Naive thymus-derived CD4-positive, alpha-beta T cell (primary cell): Measurements from ENCODE around the gene MTG2. TPM values are rescaled to one million over a fixed set of nuclear protein-coding genes. Genes with fewer than 3 reads are reported as not detected.
A peak's percentile ranks its signal among the peaks of the same experiment; 100 is the strongest.

Source experiments
- ATAC-seq: fragments of 150-1000 bp; cut with Tn5 transposase; 2 replicates; pipeline ENCODE4 v1.10.0; 2021; ENCODE audit warnings: mild to moderate bottlenecking, moderate library complexity
- CTCF ChIA-PET: fragments of 350-600 bp; sonication (Branson Sonifier 250); formaldehyde crosslinking; loops from one replicate; lab custom pipeline; 2021; ENCODE audit warnings: antibody characterized with exemption; lab: Charles Lee
- POLR2A ChIA-PET: fragments of 350-600 bp; sonication (Branson Sonifier 250); formaldehyde crosslinking; loops from one replicate; lab custom pipeline; 2021; ENCODE audit warnings: antibody characterized with exemption, inconsistent platforms; lab: Charles Lee
- DNase-seq, 9 donors: peaks; one replicate each; pipeline versions ENCODE4 v3.0.0 to v3.0.0-alpha.2; 2020 to 2022; ENCODE audit warnings: mixed read lengths in 1 of 9
- H3K27ac ChIP-seq: one replicate; pipeline ENCODE4 v1.7.0; 2013; ENCODE audit warnings: mild to moderate bottlenecking, low read depth, low read length, moderate library complexity
- H3K27me3 ChIP-seq, 2 donors: one replicate each; pipeline ENCODE4 v1.7.0; 2013; ENCODE audit warnings: low read length in 2 of 2, mild to moderate bottlenecking in 2 of 2, moderate library complexity in 2 of 2; ENCODE audit not compliant: control insufficient read depth in 2 of 2, insufficient read depth in 2 of 2
- H3K36me3 ChIP-seq, 3 experiments: 1 replicate in 2 of 3; 2 replicates in 1 of 3; pipeline ENCODE4 v1.7.0; 2013; ENCODE audit warnings: low read length in 3 of 3, mild to moderate bottlenecking in 3 of 3, moderate library complexity in 1 of 3; ENCODE audit not compliant: insufficient read depth in 3 of 3, control insufficient read depth in 2 of 3
- H3K4me1 ChIP-seq, 2 donors: one replicate each; pipeline ENCODE4 v1.7.0; 2013; ENCODE audit warnings: low read length in 2 of 2, mild to moderate bottlenecking in 2 of 2, moderate library complexity in 1 of 2; ENCODE audit not compliant: control insufficient read depth in 2 of 2, insufficient read depth in 2 of 2
- H3K4me3 ChIP-seq: 2 replicates; pipeline ENCODE4 v1.7.0; 2013; ENCODE audit warnings: mild to moderate bottlenecking, low read length
- H3K9me3 ChIP-seq, 3 experiments: 1 replicate in 2 of 3; 2 replicates in 1 of 3; pipeline ENCODE4 v1.7.0; 2013; ENCODE audit warnings: low read length in 3 of 3; ENCODE audit not compliant: control insufficient read depth in 2 of 3
- H3K27ac Mint-ChIP-seq, 9 donors: one replicate each; pipeline ENCODE4 v1.8.0; 2020 to 2022; ENCODE audit warnings: mixed read lengths in 9 of 9, mild to moderate bottlenecking in 8 of 9, moderate library complexity in 5 of 9, inconsistent platforms in 2 of 9
- H3K27me3 Mint-ChIP-seq, 5 donors: one replicate each; pipeline ENCODE4 v1.8.0; 2021 to 2022; ENCODE audit warnings: mixed read lengths in 5 of 5, mild to moderate bottlenecking in 1 of 5
- H3K36me3 Mint-ChIP-seq, 5 donors: one replicate each; pipeline ENCODE4 v1.8.0; 2020 to 2022; ENCODE audit warnings: mixed read lengths in 5 of 5, mild to moderate bottlenecking in 3 of 5, inconsistent platforms in 1 of 5
- H3K4me1 Mint-ChIP-seq, 7 donors: one replicate each; pipeline ENCODE4 v1.8.0; 2020 to 2022; ENCODE audit warnings: mixed read lengths in 7 of 7, mild to moderate bottlenecking in 3 of 7, inconsistent platforms in 1 of 7
- H3K4me3 Mint-ChIP-seq, 10 donors: one replicate each; pipeline ENCODE4 v1.8.0; 2020 to 2022; ENCODE audit warnings: mild to moderate bottlenecking in 10 of 10, mixed read lengths in 10 of 10, moderate library complexity in 6 of 10, inconsistent platforms in 2 of 10
- H3K9me3 Mint-ChIP-seq, 11 donors: one replicate each; pipeline ENCODE4 v1.8.0; 2020 to 2022; ENCODE audit warnings: mixed read lengths in 11 of 11, mild to moderate bottlenecking in 4 of 11, inconsistent platforms in 1 of 11, moderate library complexity in 1 of 11
- intact Hi-C, 2 donors: fragments of 100-400 bp; cut with micrococcal nuclease; formaldehyde crosslinking; loops; one replicate each; pipeline ENCODE4 v1.15.1; 2023
- polyA plus RNA-seq, 2 donors: library from polyadenylated mRNA; unstranded; fragments of 300-500 nt; fragmentation: Illumina TruSeq; gene quantifications; one replicate each; pipeline ENCODE4 v1.2.3, GENCODE V29; 2021
- total RNA-seq, 6 experiments: library from RNA in 5 of 6; stranded (reverse) in 5 of 6; gene quantifications; 1 replicate in 5 of 6; 2 replicates in 1 of 6; pipeline ENCODE4 v1.2.3 and lab custom pipeline; 2021 to 2026

Gene MTG2, protein sequence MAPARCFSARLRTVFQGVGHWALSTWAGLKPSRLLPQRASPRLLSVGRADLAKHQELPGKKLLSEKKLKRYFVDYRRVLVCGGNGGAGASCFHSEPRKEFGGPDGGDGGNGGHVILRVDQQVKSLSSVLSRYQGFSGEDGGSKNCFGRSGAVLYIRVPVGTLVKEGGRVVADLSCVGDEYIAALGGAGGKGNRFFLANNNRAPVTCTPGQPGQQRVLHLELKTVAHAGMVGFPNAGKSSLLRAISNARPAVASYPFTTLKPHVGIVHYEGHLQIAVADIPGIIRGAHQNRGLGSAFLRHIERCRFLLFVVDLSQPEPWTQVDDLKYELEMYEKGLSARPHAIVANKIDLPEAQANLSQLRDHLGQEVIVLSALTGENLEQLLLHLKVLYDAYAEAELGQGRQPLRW
- total RNA-seq (10 to 100 TPM; 20.4 to 51.5 (median 41.8) TPM), polyA plus RNA-seq (10 to 100 TPM; 18.2 to 31.8 TPM), total RNA-seq (lab: John Stamatoyannopoulos, UW) (20.7 reads per million, percentile 51 among the genes with 10 or more reads in this experiment)

DNA sequence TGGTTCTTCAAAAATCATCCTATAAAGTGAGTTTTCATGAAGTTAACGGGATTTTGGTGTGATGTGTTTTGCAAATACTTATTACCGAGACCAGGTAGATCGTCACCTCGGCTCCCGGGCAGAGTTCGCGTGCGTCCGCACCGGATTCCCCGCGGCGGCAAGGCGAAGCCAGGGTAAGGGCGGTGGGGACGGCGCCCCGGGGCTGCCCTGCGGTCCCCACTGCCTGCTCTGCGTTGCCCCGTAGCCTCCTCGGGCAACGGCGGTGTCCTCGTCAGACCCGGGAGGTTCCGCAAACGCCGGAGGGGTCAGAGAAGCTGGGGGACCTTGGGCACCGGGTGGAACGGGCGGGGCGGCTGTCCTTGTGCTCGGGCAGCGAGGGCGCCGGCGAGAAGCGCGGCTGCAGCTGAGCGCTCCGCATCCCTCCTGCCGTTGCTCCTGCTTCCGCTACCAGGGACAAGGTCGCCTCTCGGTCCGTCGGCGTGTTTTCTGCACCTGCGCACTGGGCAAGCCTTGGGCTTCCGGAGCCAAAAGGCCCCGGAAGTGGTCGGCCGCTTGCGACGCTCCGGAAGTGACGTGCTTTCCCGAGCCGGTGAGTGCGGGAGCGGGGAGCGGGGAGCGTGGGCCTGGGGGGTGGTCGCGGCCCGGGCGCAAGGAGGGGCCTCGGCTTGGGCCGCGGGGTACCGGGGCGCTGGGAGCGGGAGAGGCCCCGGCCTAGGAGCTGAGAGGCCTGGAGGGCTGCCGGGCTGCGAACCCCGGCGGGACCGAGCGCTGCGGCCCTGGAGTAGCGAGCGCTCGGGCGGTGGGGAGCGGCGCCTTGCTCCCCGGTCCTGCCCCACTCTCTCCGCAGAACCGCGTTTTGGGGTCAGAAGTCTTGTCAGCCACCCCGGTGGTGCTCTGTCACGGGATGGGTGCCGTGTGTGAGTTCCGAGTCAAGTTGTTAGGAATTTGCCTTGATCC is at the start of gene MTG2:
Gene MTG2, plus strand, starts transcription at position 560 of the 957 bp plus-strand sequence. CDS start 10,393 bp downstream, outside the sequence.
- H3K36me3 ChIP-seq = peaks cover 0 to 8% (median 0%) of the 10 kb centered on the region in 3 experiments
- H3K27me3 ChIP-seq = no peaks in the 10 kb centered on the region
- Mint-ChIP-seq H3K27ac (peak within 1 kb of the TSS; percentile 90 to 97 (median 95)), H3K4me1 (peaks cover 15 to 54% (median 41%) of the 10 kb centered on the region in 7 donors), H3K36me3 (peaks cover 0 to 7% (median 0%) of the 10 kb centered on the region in 5 donors), H3K9me3 (no peaks in the 10 kb centered on the region), H3K27me3 (no peaks in the 10 kb centered on the region), H3K4me3 (peak within 1 kb of the TSS; percentile 84 to 95 (median 90))
- intact Hi-C loops = loop anchor here (1.0 to 2.0 kb wide), 10 partner anchors 38 to 225 kb away; partner anchors contain the start of genes ADRM1 (in 2 of the 2), LSM14B (in 2 of the 2), OSBPL2 (in 2 of the 2) and CABLES2 (in 1 of the 2)
- POLR2A ChIA-PET = interaction anchor here (0.8 to 1.7 kb wide), 6 partner anchors 39 to 152 kb away, joined by 3 to 7 read pairs (median 4); partner anchors contain the start of genes LSM14B, PSMA7 and SS18L1
- no peaks in the 10 kb centered on the region for H3K9me3 ChIP-seq
- H3K4me3 ChIP-seq = peak within 1 kb of the TSS; percentile 87
- H3K4me1 ChIP-seq = peaks cover 9 to 16% of the 10 kb centered on the region in 2 donors
- peak within 1 kb of the TSS; percentile 92 for H3K27ac ChIP-seq
- DNase-seq (peak; percentile 81 to 94 (median 93)), ATAC-seq (peak; percentile 95)
- CTCF ChIA-PET = no interaction called here

DNA sequence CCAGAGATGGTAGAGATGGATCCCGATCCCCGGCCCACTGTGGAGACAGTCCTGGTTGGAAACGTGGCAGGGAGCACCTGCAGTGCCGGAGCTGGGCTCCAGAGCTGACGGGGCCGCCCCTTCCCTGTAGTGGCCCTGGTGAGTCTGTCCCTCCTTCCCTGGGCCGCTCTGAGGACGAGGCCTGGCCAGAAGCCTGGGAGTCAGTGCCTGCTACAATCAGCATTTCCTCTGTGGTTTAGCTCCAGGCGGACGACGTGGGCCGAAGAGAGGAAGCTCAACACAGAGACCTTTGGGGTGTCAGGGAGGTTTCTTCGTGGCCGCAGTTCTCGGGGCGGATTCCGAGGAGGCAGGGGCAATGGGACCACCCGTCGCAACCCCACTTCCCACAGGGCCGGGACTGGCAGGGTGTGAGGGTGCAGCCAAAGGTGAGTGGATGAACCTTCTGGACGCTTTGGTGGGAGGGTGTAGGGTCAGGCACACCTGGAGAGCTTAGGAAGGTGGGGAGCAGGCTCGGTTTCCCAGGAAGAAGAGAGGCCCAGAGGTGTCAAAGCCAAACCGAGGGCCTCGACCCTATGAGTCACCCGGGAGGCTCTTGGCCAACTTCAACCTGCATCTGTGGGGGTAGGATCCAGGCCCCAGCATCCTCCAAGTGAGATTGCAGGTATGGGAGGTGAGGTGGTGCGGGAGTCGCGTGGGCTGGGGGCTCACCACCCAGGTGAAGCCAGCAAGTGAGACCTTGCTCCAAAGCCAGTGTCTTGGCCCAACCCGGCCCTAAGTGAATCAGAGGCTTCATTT is 49.6 kb upstream of the MTG2 start:
- DNase-seq = no peak
- intact Hi-C loops = no loop called here

DNA sequence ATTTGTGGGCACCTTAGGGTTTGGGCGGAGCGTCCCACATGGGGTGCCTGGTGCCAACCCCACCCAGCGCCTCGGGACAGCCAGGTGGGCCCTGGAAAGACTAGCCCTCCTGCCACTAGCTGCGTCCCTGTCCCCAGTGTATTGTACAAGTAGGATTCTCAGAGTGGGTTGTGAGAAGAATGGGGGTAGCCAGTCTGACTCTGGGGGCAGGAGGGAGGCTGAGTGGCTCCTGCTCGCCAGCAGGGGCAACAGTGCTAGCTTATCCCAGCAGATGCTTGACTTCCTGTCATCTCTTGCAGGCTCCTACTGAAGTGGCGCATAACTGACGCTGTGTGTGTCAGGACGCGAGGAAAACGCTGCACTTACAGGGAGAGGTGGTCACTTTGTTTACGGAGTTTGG is 49.0 kb upstream of the MTG2 start:
- Mint-ChIP-seq H3K4me3 (peak overlapping the region in 4 of 10 donors; percentile 13 to 49 (median 32)), H3K9me3 (peaks cover 0 to 2% (median 0%) of the 10 kb centered on the region in 11 donors), H3K27ac (peak overlapping the region in 8 of 9 donors; percentile 61 to 89 (median 71)), H3K4me1 (peaks cover 28 to 44% (median 33%) of the 10 kb centered on the region in 7 donors), H3K27me3 (no peaks in the 10 kb centered on the region), H3K36me3 (peaks cover 15 to 50% (median 37%) of the 10 kb centered on the region in 5 donors)
- H3K4me3 ChIP-seq = no peak overlapping the region
- ChIA-PET POLR2A (interaction anchor here (0.9 to 4.9 kb wide), 5 partner anchors 9 to 68 kb away, joined by 3 to 29 read pairs (median 4); partner anchors contain the start of genes LSM14B and TAF4), CTCF (interaction anchor here (0.9 to 4.9 kb wide), 5 partner anchors 8 to 123 kb away, joined by 4 to 27 read pairs (median 6); no protein-coding TSS in a partner anchor)
- H3K27me3 ChIP-seq = no peaks in the 10 kb centered on the region
- DNase-seq = no peak
- no peaks in the 10 kb centered on the region for H3K9me3 ChIP-seq
- peaks cover 40 to 96% (median 48%) of the 10 kb centered on the region in 3 experiments for H3K36me3 ChIP-seq
- H3K27ac ChIP-seq = peak overlapping the region; percentile 40
- ATAC-seq = no peak
- intact Hi-C loops = no loop called here
- H3K4me1 ChIP-seq = no peaks in the 10 kb centered on the region

More for the DNA sequence above, 49.6 kb upstream of the MTG2 start:
- Mint-ChIP-seq H3K36me3 (peaks cover 17 to 54% (median 40%) of the 10 kb centered on the region in 5 donors), H3K9me3 (peaks cover 0 to 2% (median 0%) of the 10 kb centered on the region in 11 donors), H3K27me3 (no peaks in the 10 kb centered on the region), H3K4me1 (peaks cover 29 to 49% (median 34%) of the 10 kb centered on the region in 7 donors), H3K4me3 (peak overlapping the region in 1 of 10 donors; percentile 29), H3K27ac (peak overlapping the region in 4 of 9 donors; percentile 85 to 91 (median 88))
- ATAC-seq = no peak
- H3K36me3 ChIP-seq = peaks cover 41 to 96% (median 45%) of the 10 kb centered on the region in 3 experiments
- ChIA-PET POLR2A (interaction anchor here (0.7 to 4.9 kb wide), 7 partner anchors 8 to 102 kb away, joined by 3 to 29 read pairs (median 3); partner anchors contain the start of gene LSM14B), CTCF (interaction anchor here (0.9 to 4.9 kb wide), 3 partner anchors 9 to 122 kb away, joined by 4 to 27 read pairs (median 6); no protein-coding TSS in a partner anchor)
- H3K27ac ChIP-seq = peak overlapping the region; percentile 40
- H3K27me3 ChIP-seq = no peaks in the 10 kb centered on the region
- no peaks in the 10 kb centered on the region for H3K4me1 ChIP-seq
- H3K9me3 ChIP-seq = no peaks in the 10 kb centered on the region
- no peak overlapping the region for H3K4me3 ChIP-seq

DNA sequence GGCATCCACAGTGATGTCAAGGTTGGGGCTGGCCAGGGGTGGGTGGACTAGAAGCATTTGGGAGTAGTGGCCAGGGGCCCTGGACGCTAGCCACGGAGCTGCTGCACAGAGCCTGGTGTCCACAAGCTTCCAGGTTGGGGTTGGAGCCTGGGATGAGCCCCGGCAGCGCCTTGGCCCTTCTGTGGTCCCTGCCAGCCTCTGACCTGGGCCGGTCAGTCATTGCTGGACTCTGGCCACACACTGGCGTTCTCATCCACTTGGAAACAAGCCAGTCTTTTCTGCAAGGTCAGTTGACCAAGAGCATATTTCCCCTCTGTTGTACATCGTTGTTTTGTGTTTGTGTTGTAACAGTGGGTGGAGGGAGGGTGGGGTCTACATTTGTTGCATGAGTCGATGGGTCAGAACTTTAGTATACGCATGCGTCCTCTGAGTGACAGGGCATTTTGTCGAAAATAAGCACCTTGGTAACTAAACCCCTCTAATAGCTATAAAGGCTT is 48.0 kb upstream of the MTG2 start:
- CTCF ChIA-PET = interaction anchor here (0.9 to 4.9 kb wide), 7 partner anchors 10 to 124 kb away, joined by 4 to 27 read pairs (median 10); no protein-coding TSS in a partner anchor
- H3K36me3 ChIP-seq = peaks cover 49 to 96% (median 58%) of the 10 kb centered on the region in 3 experiments
- no peak for ATAC-seq
- no peak overlapping the region for H3K4me3 Mint-ChIP-seq
- intact Hi-C loops = no loop called here
- H3K27me3 ChIP-seq = no peaks in the 10 kb centered on the region
- H3K4me3 ChIP-seq = no peak overlapping the region
- H3K9me3 Mint-ChIP-seq = peaks cover 0 to 2% (median 0%) of the 10 kb centered on the region in 11 donors
- H3K36me3 Mint-ChIP-seq = peaks cover 15 to 51% (median 37%) of the 10 kb centered on the region in 5 donors
- DNase-seq = no peak
- no peaks in the 10 kb centered on the region for H3K9me3 ChIP-seq
- H3K27ac ChIP-seq = peak overlapping the region; percentile 31
- POLR2A ChIA-PET = interaction anchor here (0.9 to 4.9 kb wide), 6 partner anchors 10 to 69 kb away, joined by 4 to 29 read pairs (median 7); partner anchors contain the start of genes LSM14B and TAF4
- no peaks in the 10 kb centered on the region for H3K27me3 Mint-ChIP-seq
- H3K4me1 ChIP-seq = no peaks in the 10 kb centered on the region
- H3K4me1 Mint-ChIP-seq = peaks cover 26 to 46% (median 33%) of the 10 kb centered on the region in 7 donors
- peak overlapping the region in 2 of 9 donors; percentile 14 to 25 for H3K27ac Mint-ChIP-seq
